K562 (cell line): Measurements from ENCODE around the gene C3. TPM values are rescaled to one million over a fixed set of nuclear protein-coding genes. Genes with fewer than 3 reads are reported as not detected.

Experiments
- ATAC-seq: fragments of 200-7000 bp; cut with Tn5 transposase; 3 replicates; pipeline ENCODE4 v1.9.1; 2020; ENCODE audit warnings: moderate library complexity
- BruUV-seq: library from RNA; stranded (reverse); fragments of 400-500 nt; replicated peaks from 2 replicates; lab custom pipeline; 2021; lab: Mats Ljungman, UMichigan
- CTCF ChIA-PET: fragments of 300-600 bp; formaldehyde crosslinking; extraction: SDS; loops from one replicate; lab custom pipeline; 2021; ENCODE audit warnings: low intra/inter-chr PET ratio; lab: Yijun Ruan, JAX
- POLR2A ChIA-PET: fragments of 300-600, 350-650 bp; sonication (Branson Sonifier 250); formaldehyde crosslinking; extraction: SDS; loops from one replicate; lab custom pipeline; 2021; ENCODE audit warnings: antibody characterized with exemption, inconsistent platforms; lab: Yijun Ruan, JAX
- DNase-seq, 4 experiments: peaks; one replicate each; pipeline versions ENCODE4 v3.0.0 to v3.0.0-alpha.2; 2011 to 2018; ENCODE audit warnings: low spot score in 3 of 4, mixed read lengths in 3 of 4; ENCODE audit errors: extremely low read depth in 1 of 4
- FAIRE-seq: peaks from 2 replicates; lab custom pipeline; 2011; peaks lifted over from hg19 to GRCh38; lab: Jason Lieb, UNC
- H2AFZ ChIP-seq: 2 replicates; pipeline ENCODE4 v1.6.0; 2011; ENCODE audit warnings: low read depth, low read length, control low read depth, inconsistent platforms
- H3K27ac ChIP-seq: fragments of 200-600 bp; 3 replicates; pipeline ENCODE4 v1.8.0; 2011; ENCODE audit warnings: low read depth, mild to moderate bottlenecking, control low read depth, inconsistent platforms, low read length, moderate library complexity, mixed read lengths; ENCODE audit errors: extremely low read depth
- H3K27me3 ChIP-seq, 2 experiments: fragments of 300-600 bp in 1 of 2; 2 replicates in 1 of 2; 3 replicates in 1 of 2; pipeline versions ENCODE4 v1.6.0 to v1.8.0; 2011; ENCODE audit warnings: inconsistent platforms in 2 of 2, low read length in 2 of 2, mild to moderate bottlenecking in 1 of 2, mixed read lengths in 1 of 2, moderate library complexity in 1 of 2; ENCODE audit not compliant: control insufficient read depth in 2 of 2, insufficient read depth in 2 of 2
- H3K36me3 ChIP-seq: fragments of 300-600 bp; 3 replicates; pipeline ENCODE4 v1.8.0; 2011; ENCODE audit warnings: mild to moderate bottlenecking, low read length, inconsistent platforms; ENCODE audit not compliant: control insufficient read depth, insufficient read depth
- H3K4me1 ChIP-seq, 2 experiments: fragments of 200-600 bp in 1 of 2; replicated peaks in 1 of 2; 2 replicates in 1 of 2; 3 replicates in 1 of 2; pipeline versions ENCODE4 v1.5.1 to v1.8.0; 2011; ENCODE audit warnings: inconsistent platforms in 2 of 2, low read length in 2 of 2, mild to moderate bottlenecking in 1 of 2, mixed read lengths in 1 of 2, moderate library complexity in 1 of 2; ENCODE audit not compliant: control insufficient read depth in 2 of 2, insufficient read depth in 2 of 2
- H3K4me2 ChIP-seq: 2 replicates; pipeline ENCODE4 v1.6.1; 2011; ENCODE audit warnings: low read length, control low read depth, inconsistent platforms, mixed read lengths; ENCODE audit not compliant: insufficient read depth
- H3K4me3 ChIP-seq: fragments of 200-600 bp; sonication (generic), shearing (Covaris generic); 2 replicates; pipeline ENCODE4 v1.5.1; 2016; ENCODE audit warnings: control low read depth, inconsistent platforms
- H3K79me2 ChIP-seq: fragments of 200-600 bp; 3 replicates; pipeline ENCODE4 v1.8.0; 2011; ENCODE audit warnings: low read length, inconsistent platforms; ENCODE audit not compliant: control insufficient read depth, insufficient read depth
- H3K9ac ChIP-seq, 2 experiments: 2 replicates each; pipeline versions ENCODE4 v1.6.0 to v1.6.1; 2011; ENCODE audit warnings: low read depth in 2 of 2, low read length in 2 of 2, control low read depth in 1 of 2, inconsistent platforms in 1 of 2, mild to moderate bottlenecking in 1 of 2, mixed read lengths in 1 of 2; ENCODE audit not compliant: insufficient read depth in 1 of 2
- H3K9me1 ChIP-seq: one replicate; pipeline ENCODE4 v1.6.0; 2011; ENCODE audit warnings: inconsistent platforms, mild to moderate bottlenecking, low read length, moderate library complexity; ENCODE audit not compliant: control insufficient read depth, insufficient read depth
- H3K9me3 ChIP-seq: replicated peaks from 2 replicates; pipeline ENCODE4 v1.5.1; 2011; ENCODE audit warnings: low read depth, low read length, inconsistent platforms; ENCODE audit not compliant: control insufficient read depth, insufficient read depth
- H4K20me1 ChIP-seq: replicated peaks from 2 replicates; pipeline ENCODE4 v1.6.1; 2011; ENCODE audit warnings: low read length, inconsistent platforms, mixed read lengths; ENCODE audit not compliant: control insufficient read depth, insufficient read depth
- BCL6 ChIP-seq: fragments of 250-450 bp; sonication (Bioruptor Pico); IDR thresholded peaks from 2 replicates; pipeline ENCODE4 v1.4.0; 2020
- GTF3C2 ChIP-seq: IDR thresholded peaks from 3 replicates; pipeline ENCODE4 v1.6.1; 2011; ENCODE audit warnings: borderline replicate concordance, mild to moderate bottlenecking, moderate library complexity; ENCODE audit not compliant: insufficient read length; ENCODE audit errors: extremely low read depth
- HBP1 ChIP-seq: fragments of 450-650 bp; formaldehyde crosslinking; IDR thresholded peaks from 2 replicates; pipeline ENCODE4 v1.4.0; 2022; ENCODE audit warnings: missing genetic modification characterization
- HMBOX1 ChIP-seq: sonication (generic); IDR thresholded peaks from 2 replicates; pipeline ENCODE4 v1.6.1; 2016
- HNRNPLL ChIP-seq: fragments of 200-400 bp; formaldehyde crosslinking; IDR thresholded peaks from 2 replicates; pipeline ENCODE4 v1.6.1; 2017; ENCODE audit warnings: low read length, low read depth, mild to moderate bottlenecking; ENCODE audit not compliant: poor library complexity, severe bottlenecking
- HOMEZ ChIP-seq: fragments of 250-450 bp; sonication (Bioruptor Pico); IDR thresholded peaks from 2 replicates; pipeline ENCODE4 v1.4.0; 2020; ENCODE audit warnings: mild to moderate bottlenecking, moderate library complexity
- KLF10 ChIP-seq: fragments of 250-450 bp; sonication (Bioruptor Pico); IDR thresholded peaks from 2 replicates; pipeline ENCODE4 v1.6.1; 2021; ENCODE audit warnings: matching md5 sums
- NFATC3 ChIP-seq: fragments of 450-650 bp; IDR thresholded peaks from 2 replicates; pipeline ENCODE4 v1.6.1; 2017; ENCODE audit warnings: mild to moderate bottlenecking
- RCOR1 ChIP-seq, 2 experiments: IDR thresholded peaks; 2 replicates each; pipeline ENCODE4 v1.6.1; 2012; ENCODE audit warnings: low read depth in 2 of 2, low read length in 2 of 2, borderline replicate concordance in 1 of 2, improper control_type of control experiment in 1 of 2
- SOX6 ChIP-seq: fragments of 450-650 bp; IDR thresholded peaks from 2 replicates; pipeline ENCODE4 v1.6.1; 2014; ENCODE audit warnings: mild to moderate bottlenecking
- ZBTB8A ChIP-seq: fragments of 450-650 bp; IDR thresholded peaks from 2 replicates; pipeline ENCODE4 v1.6.1; 2018; ENCODE audit warnings: mild to moderate bottlenecking, moderate library complexity; ENCODE audit not compliant: partially characterized antibody
- ZNF23 ChIP-seq: fragments of 250-450 bp; sonication (Bioruptor Pico); IDR thresholded peaks from 2 replicates; pipeline ENCODE4 v1.4.0; 2020; ENCODE audit warnings: mild to moderate bottlenecking
- WGBS: fragments of 100-300 bp; shearing (Covaris generic); methylation state at CpG from one replicate; pipeline ENCODE4 v1.1.6; 2016; ENCODE audit warnings: low coverage, mixed read lengths; ENCODE audit not compliant: insufficient coverage; ENCODE audit errors: missing lambda C conversion rate; 5-methylcytosine and 5-hydroxymethylcytosine counted together
- in situ Hi-C: fragments of 300-500 bp; cut with MboI; formaldehyde crosslinking; loops from 4 replicates; pipeline ENCODE4 v1.15.0; 2018; ENCODE audit warnings: inconsistent platforms, mixed read lengths
- intact Hi-C: fragments of 100-400 bp; cut with micrococcal nuclease; formaldehyde crosslinking; loops from 2 replicates; pipeline ENCODE4 v1.14.2; 2022
- polyA plus RNA-seq, 8 experiments: library from polyadenylated mRNA; depleted of rRNA in 4 of 8; stranded (reverse) in 5 of 8; unstranded in 3 of 8; fragments of >200 nt; fragmentation: Nextera tagmentation in 2 of 8; fragmentation: Illumina TruSeq in 1 of 8; extraction: Ambion mirVana in 2 of 8; extraction: Trizol in 1 of 8; gene quantifications; 2 replicates each; pipeline versions ENCODE4 v1.2.1 to v1.2.3, GENCODE V29; 2011 to 2014; ENCODE audit warnings: inconsistent platforms in 1 of 8, missing spikeins in 1 of 8
- total RNA-seq, 7 experiments: library from RNA; depleted of rRNA in 6 of 7; stranded (reverse); fragments of >200 nt in 6 of 7; fragmentation: Illumina TruSeq in 2 of 7; extraction: Trizol in 2 of 7; gene quantifications; 2 replicates each; pipeline versions ENCODE4 v1.2.1 to v1.2.3, GENCODE V29; 2011 to 2021; ENCODE audit warnings: low replicate concordance in 1 of 7

Gene C3
- total and polyA plus RNA-seq, 9 of the 15 experiments (the other 6 are each of a cell fraction or from before 2014, with no cell fraction given) = 0.59 to 10.6 (median 2.2) TPM

GRCh38 chr19:6737873-6738786 lies 17.7 kb upstream of the C3 start:
- Histone ChIP-seq H3K27me3 (no peaks in the 10 kb centered on the region), H2AFZ (peak overlapping the region; percentile 87), H4K20me1 (no peaks in the 10 kb centered on the region), H3K4me3 (no peak overlapping the region; the same call in 1 of the 2 replicates), H3K9me1 (no peaks in the 10 kb centered on the region), H3K9ac (peak overlapping the region; percentile 57 to 92; a peak in 3 of 4 replicates), H3K4me1 (peaks cover 46 to 70% of the 10 kb centered on the region in 2 experiments), H3K36me3 (peaks cover 25% of the 10 kb centered on the region; the same call in 1 of the 3 replicates), H3K4me2 (peak overlapping the region; percentile 81), H3K27ac (peak overlapping the region; percentile 78), H3K79me2 (peaks cover 44% of the 10 kb centered on the region), H3K9me3 (no peaks in the 10 kb centered on the region)
- peak; percentile 47 for ATAC-seq
- ChIA-PET POLR2A (interaction anchor here (0.7 to 1.9 kb wide), 18 partner anchors 9 to 361 kb away, joined by 3 to 7 read pairs (median 3); partner anchors contain the start of gene TNFSF9), CTCF (interaction anchor here (1.1 to 2.8 kb wide), 2 partner anchors 125 to 222 kb away, joined by 3 to 16 read pairs; no protein-coding TSS in a partner anchor)
- DNase-seq = peak in 3 of 4 experiments; percentile 32 to 88 (median 64)
- 7% methylated on average over 13 of the region's 13 CpGs for WGBS
- intact Hi-C loops = loop anchor here (1.0 to 10.0 kb wide), 7 partner anchors 15 to 223 kb away; partner anchors contain the start of genes SH2D3A and VAV1
- in situ Hi-C loops = no loop called here
- BruUV-seq = no TSS peak
- FAIRE-seq = peak; percentile 100
- TF ChIP-seq BCL6 (CRISPR knock-in tag) = no peak
- no peak for TF ChIP-seq NFATC3
- TF ChIP-seq HOMEZ (CRISPR knock-in tag) = no peak
- TF ChIP-seq RCOR1 (IDR thresholded peaks at IDR 0.05; ENCODE audit: borderline replicate concordance in 1 of 2, low read depth in 2 of 2, low read length in 2 of 2) = peak in 1 of 2 experiments; percentile 50; a peak in 1 of 4 replicates
- TF ChIP-seq ZBTB8A = no peak
- peak; percentile 54 for TF ChIP-seq HMBOX1
- TF ChIP-seq ZNF23 (CRISPR knock-in tag) = no peak
- no peak for TF ChIP-seq HNRNPLL
- TF ChIP-seq KLF10 (CRISPR knock-in tag) = no peak
- TF ChIP-seq HBP1 = no peak
- TF ChIP-seq SOX6 = peak; percentile 68; the same call in 1 of the 2 replicates
- TF ChIP-seq GTF3C2 = no peak
